Iris pigment epithelial cell (primary cell): ENCODE data around the gene BMS1.
A peak's percentile ranks its signal among the peaks of the same experiment; 100 is the strongest.

ENCODE experiments used
- DNase-seq: peaks from one replicate; pipeline ENCODE4 v3.0.0-alpha.2; 2011; ENCODE audit warnings: low read depth

The BMS1 gene

DNA sequence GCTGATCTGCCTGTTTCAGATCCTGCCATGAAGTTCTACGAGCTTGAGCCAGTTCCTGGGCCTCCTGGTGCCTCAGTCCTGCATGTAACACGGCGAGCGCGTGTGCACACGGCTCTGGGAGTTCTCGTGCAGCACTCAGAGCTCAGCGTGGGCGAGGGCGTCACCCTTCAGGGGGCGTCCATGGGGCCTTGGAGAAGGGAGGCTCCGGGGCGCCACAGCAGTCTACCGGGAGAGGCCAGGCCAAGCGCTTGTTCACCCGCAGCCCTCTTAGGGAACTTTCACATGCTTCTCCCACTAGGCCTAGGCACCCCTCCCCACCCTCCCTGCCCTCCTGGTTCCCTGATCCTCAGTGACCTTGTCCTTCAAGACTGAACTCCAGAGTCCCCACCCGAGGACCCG, 83.1 kb downstream of the BMS1 start:
- DNase-seq = no peak

DNA sequence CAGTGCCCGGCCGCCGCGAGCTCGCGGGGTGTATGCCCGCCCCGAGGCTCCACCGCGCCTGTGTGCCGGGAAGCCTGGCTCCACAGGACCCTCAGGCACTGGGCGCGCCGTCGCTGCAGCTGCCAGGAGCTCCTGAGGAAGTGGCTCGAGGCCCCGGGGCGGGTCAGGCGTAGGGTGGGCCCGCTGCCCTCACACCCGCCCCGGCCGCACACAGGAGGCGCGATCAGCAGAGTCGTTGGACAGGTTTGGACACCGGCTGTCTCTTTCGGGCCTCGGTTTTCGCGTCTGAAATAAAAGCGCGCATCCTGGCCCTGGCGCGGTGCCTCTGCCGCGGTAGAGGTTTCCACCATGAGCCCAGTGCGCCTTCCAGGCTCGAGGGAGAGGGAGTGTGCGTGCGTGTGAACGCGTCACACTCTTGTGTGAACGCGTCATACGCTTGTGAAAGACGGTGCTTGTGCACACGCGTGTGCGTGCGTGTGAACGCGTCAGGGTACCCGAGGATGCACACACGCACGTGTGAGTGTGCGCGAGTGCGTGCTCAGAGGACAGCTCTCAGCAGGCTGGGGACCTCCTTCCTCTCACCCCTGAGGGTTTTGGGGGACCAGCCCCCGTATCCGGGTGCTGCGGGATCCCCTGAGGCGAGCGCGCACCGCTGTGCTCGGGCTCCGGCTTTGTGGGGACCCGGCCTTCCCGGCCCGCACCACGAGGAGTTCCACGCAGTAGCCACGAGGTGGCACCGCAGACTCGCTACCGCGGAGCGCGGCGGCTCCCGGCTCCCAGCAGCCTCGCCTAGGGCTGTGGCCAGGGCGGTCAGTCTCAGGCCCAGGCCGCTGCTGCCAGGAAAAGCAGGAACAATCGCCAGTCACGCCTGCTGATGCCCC, 83.8 kb downstream of the BMS1 start:
- peak; percentile 73 for DNase-seq

DNA sequence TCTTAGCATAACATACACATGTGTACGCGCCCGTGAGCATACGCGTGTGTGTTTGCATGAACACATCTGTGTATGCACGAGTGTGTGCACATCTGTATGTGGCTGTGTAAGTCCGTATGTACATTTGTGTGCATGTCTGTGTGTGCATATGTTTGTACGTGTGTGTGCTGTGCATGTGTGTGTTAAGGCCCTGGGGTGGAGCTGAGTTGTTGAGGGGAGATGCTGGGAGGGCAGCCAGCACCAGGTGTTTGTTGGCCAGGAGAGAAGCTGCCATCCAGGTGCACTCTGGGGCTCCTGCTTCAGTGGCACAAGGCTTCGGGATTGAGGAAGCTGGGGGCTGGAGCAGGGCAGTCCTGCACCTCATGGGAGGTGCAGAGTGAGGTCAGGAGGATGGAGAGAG, 85.0 kb downstream of the BMS1 start:
- no peak for DNase-seq

- DNase-seq = no peak
Observed at GRCh38 chr10:42868530-42868929, 85.9 kb downstream of the BMS1 start.

DNA sequence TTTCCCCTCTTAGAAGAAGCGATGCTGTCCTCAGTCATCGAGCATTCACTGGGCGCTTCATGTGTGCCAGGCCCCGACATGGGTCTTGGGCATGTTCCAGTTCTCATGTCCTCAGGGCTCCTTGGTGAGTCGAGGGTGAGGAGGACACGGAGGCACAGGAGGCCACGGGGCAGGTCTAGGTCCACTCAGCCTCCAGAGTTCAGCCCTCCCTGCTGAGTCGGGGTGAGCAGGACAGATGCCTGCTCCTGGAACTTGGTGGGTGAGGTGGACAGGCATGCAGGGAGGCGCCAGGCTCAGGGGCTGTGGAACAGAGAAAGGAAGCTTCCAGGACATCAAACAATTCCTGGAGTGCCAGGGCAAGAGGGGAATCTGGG, 87.4 kb downstream of the BMS1 start:
- DNase-seq = no peak

- DNase-seq = peak; percentile 7
Observed at GRCh38 chr10:42871138-42871641, 88.6 kb downstream of the BMS1 start.

DNA sequence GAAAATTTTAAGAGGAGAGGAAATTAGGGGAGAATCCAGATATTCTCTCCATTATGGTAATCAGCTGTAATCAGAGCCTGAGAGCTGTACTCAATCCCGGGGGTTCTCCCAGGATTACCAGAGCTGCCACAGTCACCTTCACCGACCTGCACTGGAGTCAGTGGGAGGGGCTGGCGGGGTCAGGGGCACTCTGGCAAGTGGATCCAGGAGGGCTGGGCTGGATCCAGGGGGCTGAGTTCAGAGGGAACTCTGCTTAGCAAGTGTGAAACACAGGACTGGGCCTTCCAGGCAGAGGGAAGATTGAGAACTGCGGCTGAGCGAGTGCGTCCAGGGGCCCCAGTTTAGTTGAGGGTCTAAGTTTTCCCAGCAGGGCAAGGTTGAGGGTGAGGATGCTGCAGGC, 89.2 kb downstream of the BMS1 start:
- no peak for DNase-seq

GRCh38 chr10:42872865-42873435, 90.4 kb downstream of the BMS1 start:
- DNase-seq = no peak

DNA sequence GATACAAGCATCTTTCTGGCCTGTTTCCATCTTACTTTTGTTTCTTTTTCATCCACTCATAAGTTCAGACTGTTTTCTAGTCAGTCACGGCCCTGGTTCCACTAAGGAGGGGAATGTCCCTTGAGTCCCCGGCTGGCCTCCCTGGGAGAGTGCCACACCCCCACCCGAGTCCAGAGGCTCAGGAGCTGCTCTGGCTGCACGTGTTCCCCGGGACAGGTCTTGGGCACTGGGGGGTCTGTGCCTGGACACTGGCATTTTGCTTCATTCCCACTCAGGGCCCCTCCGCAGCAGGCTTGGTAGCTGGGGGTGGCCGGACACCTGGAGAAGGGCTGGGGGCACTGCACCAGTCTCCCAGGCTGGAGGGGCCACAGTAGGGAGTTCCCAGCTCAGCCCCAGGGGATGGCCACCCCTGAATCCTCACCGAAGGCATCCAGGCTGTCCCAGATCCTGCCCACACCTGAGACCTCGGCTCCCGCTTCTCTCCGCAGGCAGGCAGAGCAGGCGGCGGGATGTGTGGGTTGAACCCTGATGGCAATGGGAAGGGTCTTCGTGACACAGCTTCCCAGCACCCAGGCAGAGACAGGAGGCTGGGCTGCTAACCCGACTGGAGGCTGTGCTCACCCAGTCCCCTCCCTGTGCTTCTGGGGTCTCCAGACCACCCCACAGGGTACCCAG, 92.3 kb downstream of the BMS1 start:
- no peak for DNase-seq

- no peak for DNase-seq
Observed at GRCh38 chr10:42875388-42875755, 92.8 kb downstream of the BMS1 start.

GRCh38 chr10:42875798-42876341, 93.3 kb downstream of the BMS1 start:
- DNase-seq = no peak

DNA sequence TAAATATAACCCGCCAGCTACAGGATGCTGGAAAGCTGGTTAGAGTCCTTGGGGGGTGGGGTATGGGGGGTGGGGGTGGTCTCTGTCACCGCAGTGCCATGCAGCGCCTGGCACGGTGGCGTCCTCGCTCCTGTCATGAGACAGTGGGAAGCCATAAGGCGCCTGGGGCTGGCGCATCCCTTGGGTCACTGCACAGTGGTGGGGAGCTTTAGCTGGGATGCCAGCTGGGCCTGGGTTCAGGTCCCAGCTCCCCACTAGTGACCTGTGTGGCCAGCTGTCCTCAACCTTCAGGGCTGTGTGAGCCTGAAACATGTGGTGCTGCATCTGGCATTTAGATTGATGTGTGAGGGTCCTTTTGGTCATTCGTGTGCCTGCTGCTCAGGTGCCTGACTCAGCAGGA, 93.9 kb downstream of the BMS1 start:
- DNase-seq = no peak

GRCh38 chr10:42876945-42877344, 94.3 kb downstream of the BMS1 start:
- DNase-seq = no peak

DNA sequence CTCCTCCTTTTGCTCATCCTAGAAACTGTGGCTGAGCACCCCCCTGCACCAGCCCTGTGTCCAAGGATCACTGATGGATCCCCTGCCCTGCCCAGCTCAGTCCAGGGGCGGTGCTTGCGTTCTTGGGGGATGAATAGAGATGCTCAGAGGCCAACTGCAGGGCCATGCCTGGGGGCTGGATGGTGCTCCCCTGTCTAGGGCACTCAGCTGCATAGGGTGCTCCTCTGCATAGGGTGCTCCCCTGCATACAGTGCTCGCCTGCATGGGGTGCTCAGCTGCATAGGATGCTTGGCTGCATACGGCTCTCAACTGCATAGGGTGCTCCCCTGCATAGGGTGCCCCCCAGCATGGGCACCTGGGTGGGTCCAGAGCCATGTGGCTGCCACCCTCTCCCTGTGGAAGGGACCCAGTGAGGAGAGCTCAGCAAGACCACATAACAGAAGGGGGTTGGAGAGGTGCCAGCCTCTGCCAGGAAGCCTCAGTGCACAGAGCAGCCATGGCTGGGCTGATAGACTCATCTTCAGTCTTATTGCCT, 95.0 kb downstream of the BMS1 start:
- DNase-seq = no peak

DNA sequence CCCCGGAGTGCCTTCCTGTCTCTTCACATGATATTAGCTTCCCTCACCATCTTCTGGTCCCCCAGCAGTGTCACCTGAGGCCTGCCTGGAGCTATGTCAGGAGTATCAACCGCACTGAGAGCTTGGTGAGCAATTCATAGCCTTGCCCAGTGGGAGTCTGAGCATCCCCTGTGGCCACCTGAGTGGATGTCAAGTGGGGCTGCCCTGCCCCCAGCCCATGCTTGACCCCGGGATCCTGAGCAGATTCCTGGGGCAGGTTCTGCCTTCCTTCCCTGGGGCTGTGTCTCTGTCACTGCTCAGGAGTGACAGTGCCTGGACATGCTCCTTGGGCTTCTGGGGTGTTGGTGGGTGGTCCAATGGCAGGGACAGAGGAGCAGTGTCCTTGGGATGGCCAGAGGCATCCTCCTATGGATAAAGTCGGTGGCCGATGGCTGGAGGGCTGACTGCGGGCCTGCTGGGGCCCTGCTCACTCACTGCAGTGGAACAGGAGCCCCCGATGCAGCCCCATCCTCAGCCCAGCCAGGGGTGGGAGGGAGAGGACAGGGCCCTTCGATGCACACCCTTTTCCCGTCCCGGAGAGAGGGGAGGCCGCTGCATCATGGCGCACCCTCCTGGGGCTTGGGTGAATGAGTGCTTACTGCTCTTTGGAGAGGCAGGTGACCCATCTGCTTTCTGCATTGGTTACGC, 95.7 kb downstream of the BMS1 start:
- DNase-seq = no peak

GRCh38 chr10:42878821-42879195, 96.2 kb downstream of the BMS1 start:
- no peak for DNase-seq

DNA sequence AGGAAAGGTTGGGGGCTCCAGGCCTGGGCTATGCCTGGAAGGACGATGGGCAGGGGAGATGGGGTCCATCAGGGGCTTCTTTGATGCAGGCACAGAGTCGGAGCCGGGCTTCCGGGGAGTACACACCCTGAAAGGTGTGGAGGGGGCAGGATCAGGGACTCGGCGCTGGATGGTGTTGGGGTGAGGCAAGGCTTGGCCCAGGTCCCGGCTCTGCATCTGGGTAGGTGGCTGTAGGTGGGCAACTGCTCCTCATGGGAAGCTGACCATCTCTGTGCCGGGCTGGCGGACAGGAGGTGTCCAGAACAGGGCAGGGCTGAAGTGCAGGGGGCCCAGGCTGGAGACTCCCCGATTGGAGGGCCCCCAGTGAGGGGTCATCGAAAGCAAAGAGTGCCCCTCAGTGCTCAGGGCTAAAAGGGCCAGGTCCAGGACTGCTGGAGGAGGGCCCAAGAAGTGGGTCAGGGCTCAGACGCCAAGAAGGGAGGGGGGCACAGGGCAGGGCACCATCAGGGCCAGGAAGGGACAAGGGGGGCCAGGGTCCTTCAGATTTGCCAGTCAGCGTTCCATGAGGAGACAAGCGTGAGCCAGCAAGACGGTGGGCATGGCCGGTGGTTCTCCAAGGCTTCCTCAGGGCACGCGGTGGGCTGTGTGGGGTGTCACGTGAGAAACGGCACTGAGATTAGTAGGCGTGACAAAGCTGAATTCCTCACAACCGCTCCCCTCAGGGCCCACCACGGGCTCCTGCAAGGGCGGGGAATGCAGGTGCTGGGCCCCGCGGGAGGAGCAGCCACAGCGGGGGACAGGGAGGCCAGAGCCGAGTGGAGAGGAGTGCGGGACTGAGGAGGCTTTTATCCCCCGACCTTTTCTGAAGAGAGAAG, 97.0 kb downstream of the BMS1 start:
- no peak for DNase-seq

GRCh38 chr10:42880255-42880620, 97.6 kb downstream of the BMS1 start:
- no peak for DNase-seq

DNA sequence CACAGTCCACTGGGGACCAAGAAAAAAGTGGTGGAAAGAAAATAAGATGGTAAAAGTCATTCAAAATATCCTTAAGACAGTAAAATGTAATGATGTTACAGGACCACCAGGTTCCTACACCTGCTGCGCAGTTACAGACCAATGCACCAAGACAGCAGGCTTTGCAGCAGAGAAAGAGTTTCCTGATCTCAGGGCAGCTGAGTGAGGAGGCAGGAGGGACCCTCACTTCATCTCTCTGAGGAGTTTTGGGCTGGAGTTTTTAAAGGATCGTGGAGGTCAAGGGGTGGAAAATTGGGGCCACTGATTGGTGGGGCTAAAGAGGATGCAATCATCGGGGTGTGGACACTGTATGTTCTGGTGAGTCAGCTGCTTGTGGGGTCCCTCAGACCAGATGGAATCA, 100.0 kb downstream of the BMS1 start:
- DNase-seq = no peak
